Measurements from ENCODE around the gene ACTG1.

The ACTG1 gene

DNA sequence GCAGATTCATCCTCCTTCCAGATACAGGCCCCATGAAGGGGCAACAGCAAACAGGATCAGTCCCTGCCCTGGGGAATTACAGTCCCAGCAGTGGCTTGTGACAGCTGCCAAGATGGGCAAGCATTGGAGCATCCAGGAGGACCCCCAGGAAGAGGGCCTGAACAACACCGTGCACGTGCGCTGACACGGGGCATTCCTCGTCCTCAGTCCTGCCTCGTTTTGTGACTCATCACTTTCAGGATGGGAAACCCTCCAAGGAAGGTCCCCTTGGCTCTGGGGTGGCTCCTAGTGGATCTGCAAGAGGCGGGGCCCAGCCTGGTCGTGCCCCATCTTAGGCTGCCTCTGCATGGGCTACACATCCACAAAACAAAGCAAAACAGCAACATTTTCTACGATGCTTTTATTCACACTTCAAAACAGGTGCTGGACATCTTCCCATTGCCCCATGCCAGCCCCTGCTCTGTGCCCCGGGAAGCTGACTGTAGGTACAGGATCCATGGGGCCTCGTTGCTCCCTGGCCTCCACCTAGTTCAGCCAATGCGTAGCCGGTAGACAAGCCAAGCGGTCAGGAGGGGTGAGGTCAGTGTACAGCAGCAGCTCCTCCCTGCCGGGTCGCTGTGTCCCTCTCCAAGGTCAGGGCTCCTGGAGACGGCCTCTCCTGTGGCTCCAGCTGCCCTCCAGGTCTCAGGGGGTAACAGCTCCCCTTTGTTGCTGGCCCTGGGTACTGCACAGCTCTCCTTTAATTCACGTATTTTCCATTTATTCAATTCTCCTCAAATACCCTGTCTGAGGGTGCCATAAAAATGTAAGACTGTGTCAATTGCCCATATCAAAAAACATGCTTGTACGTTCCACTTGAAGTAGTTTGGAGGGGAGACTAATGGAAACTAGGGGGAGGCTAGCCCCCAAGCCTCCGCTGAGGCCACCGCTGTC lies 32.2 kb downstream of the ACTG1 start:
- 0 out of 2 replicates have a peak, but pooled peaks have one; percentile 15 for TF ChIP-seq CTCF (IDR thresholded peaks at IDR 0.05; ENCODE audit: low read depth, low read length)
- Histone ChIP-seq H3K27me3 (ENCODE audit: insufficient read depth, low read depth, severe bottlenecking) (no peaks in the 10 kb centered on the region), H3K4me3 (ENCODE audit: low read depth, low read length) (peak overlapping the region; percentile 41), H3K27ac (peak overlapping the region; percentile 80), H3K36me3 (no peaks in the 10 kb centered on the region), H3K9me3 (ENCODE audit: severe bottlenecking) (no peaks in the 10 kb centered on the region)
- DNase-seq: no peak

GRCh38 chr17:81479175-81480071 lies 33.2 kb downstream of the ACTG1 start:
- Histone ChIP-seq H3K9me3 (ENCODE audit: severe bottlenecking) (no peaks in the 10 kb centered on the region), H3K36me3 (no peaks in the 10 kb centered on the region), H3K27me3 (ENCODE audit: insufficient read depth, low read depth, severe bottlenecking) (no peaks in the 10 kb centered on the region), H3K4me3 (ENCODE audit: low read depth, low read length) (no peak overlapping the region), H3K27ac (no peak overlapping the region)
- peak; percentile 81 for DNase-seq
- TF ChIP-seq CTCF (IDR thresholded peaks at IDR 0.05; ENCODE audit: low read depth, low read length): no peak

DNA sequence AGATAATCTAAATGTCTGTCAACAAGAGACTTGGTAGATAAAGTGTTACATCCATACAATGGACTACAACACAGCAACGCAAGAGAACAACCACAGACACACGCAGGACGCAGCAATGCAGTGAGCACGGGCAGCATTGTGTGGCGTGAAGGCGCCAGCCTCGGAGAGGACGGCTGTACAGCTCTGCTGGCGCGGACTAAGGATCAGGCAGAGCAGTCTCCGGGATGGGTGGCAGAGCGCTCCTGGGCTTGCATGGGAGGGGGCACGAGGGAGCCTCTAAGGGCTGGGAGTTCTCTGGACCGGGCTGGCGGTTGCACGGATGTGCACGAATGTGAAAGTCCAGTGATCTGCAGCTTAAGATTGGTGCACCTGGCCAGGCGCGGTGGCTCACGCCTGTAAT lies 34.5 kb downstream of the ACTG1 start:
- DNase-seq: no peak
- Histone ChIP-seq H3K36me3 (no peaks in the 10 kb centered on the region), H3K4me3 (ENCODE audit: low read depth, low read length) (no peak overlapping the region), H3K27me3 (ENCODE audit: insufficient read depth, low read depth, severe bottlenecking) (no peaks in the 10 kb centered on the region), H3K27ac (no peak overlapping the region), H3K9me3 (ENCODE audit: severe bottlenecking) (no peaks in the 10 kb centered on the region)
- TF ChIP-seq CTCF (IDR thresholded peaks at IDR 0.05; ENCODE audit: low read depth, low read length): no peak

DNA sequence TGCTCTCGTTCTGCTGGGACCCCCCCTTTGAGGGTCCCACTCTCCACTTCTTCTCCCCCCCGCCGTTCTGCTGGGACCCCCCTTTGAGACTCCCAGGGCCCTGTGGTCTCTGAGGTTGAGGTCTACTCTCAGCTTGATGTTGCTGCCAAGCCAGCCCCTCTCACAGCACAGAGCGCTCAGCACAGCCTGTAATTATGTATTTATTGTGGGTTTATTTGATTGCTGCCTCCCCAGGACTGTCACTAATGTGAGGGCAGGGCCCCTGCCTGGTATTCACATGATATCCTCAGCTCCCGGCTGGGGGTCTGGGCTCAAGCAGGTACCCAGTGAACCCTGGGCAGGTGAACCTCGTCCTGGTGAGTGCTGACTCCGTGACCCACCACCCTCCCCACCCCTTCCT lies 35.4 kb downstream of the ACTG1 start:
- Histone ChIP-seq H3K36me3 (no peaks in the 10 kb centered on the region), H3K9me3 (ENCODE audit: severe bottlenecking) (no peaks in the 10 kb centered on the region), H3K27ac (no peak overlapping the region), H3K27me3 (ENCODE audit: insufficient read depth, low read depth, severe bottlenecking) (no peaks in the 10 kb centered on the region), H3K4me3 (ENCODE audit: low read depth, low read length) (no peak overlapping the region)
- no peak for TF ChIP-seq CTCF (IDR thresholded peaks at IDR 0.05; ENCODE audit: low read depth, low read length)
- no peak for DNase-seq

DNA sequence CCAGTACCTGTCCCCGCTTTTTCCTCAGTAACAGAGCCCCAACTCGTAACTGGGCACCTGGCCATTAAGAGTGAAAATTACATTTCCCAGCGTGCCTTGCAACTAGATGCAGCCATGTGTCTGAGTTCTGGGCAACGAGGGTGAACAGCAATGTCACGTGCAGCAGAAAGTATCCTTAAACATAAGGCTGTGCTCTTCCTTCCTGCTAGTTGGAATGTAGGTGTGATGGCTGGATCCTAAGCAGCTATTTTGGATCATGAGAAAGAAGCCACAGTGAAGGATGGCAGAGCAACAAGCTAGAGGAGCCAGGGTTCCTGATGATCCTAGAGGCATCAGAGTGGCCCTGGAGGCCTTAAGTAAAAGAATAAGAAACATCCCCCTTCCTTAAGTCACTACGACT lies 36.0 kb downstream of the ACTG1 start:
- Histone ChIP-seq H3K27ac (no peak overlapping the region), H3K36me3 (no peaks in the 10 kb centered on the region), H3K27me3 (ENCODE audit: insufficient read depth, low read depth, severe bottlenecking) (no peaks in the 10 kb centered on the region), H3K4me3 (ENCODE audit: low read depth, low read length) (no peak overlapping the region), H3K9me3 (ENCODE audit: severe bottlenecking) (no peaks in the 10 kb centered on the region)
- TF ChIP-seq CTCF (IDR thresholded peaks at IDR 0.05; ENCODE audit: low read depth, low read length): no peak
- no peak for DNase-seq

Data from WERI-Rb-1 (cell line).